GM23338 (cell line): Measurements from ENCODE around the gene FASTK. TPM values are rescaled to one million over a fixed set of nuclear protein-coding genes. Genes with fewer than 3 reads are reported as not detected.

ENCODE experiments used
- ATAC-seq: fragments of 200-7000 bp; cut with Tn5 transposase; 3 replicates; pipeline ENCODE4 v1.9.1; 2020
- DNase-seq: peaks from one replicate; pipeline ENCODE4 v3.0.0-alpha.2; 2015; ENCODE audit warnings: low spot score
- H2AFZ ChIP-seq: fragments of 200-600 bp; sonication (generic); 2 replicates; pipeline ENCODE4 v1.8.0; 2016; ENCODE audit warnings: antibody characterized with exemption, mild to moderate bottlenecking, moderate library complexity
- H3F3A ChIP-seq: fragments of 200-600 bp; sonication (generic); replicated peaks from 2 replicates; pipeline ENCODE4 v1.8.0; 2017; ENCODE audit warnings: antibody characterized with exemption, mixed run types, low read depth
- H3K27ac ChIP-seq: fragments of 200-600 bp; sonication (generic); 2 replicates; pipeline ENCODE4 v1.6.1; 2016; ENCODE audit warnings: low read depth
- H3K27me3 ChIP-seq: fragments of 200-600 bp; sonication (generic); 2 replicates; pipeline ENCODE4 v1.8.0; 2016; ENCODE audit warnings: mild to moderate bottlenecking, mixed run types, moderate library complexity; ENCODE audit not compliant: insufficient read depth
- H3K36me3 ChIP-seq: fragments of 200-600 bp; sonication (generic); 2 replicates; pipeline ENCODE4 v1.8.0; 2016; ENCODE audit warnings: mild to moderate bottlenecking; ENCODE audit not compliant: insufficient read depth
- H3K4me1 ChIP-seq: fragments of 200-600 bp; sonication (generic); 2 replicates; pipeline ENCODE4 v1.8.0; 2016; ENCODE audit warnings: mild to moderate bottlenecking, moderate library complexity; ENCODE audit not compliant: insufficient read depth
- H3K4me2 ChIP-seq: fragments of 200-600 bp; sonication (generic); 2 replicates; pipeline ENCODE4 v1.7.1; 2017; ENCODE audit warnings: mixed run types
- H3K4me3 ChIP-seq: fragments of 200-600 bp; sonication (generic); 2 replicates; pipeline ENCODE4 v1.6.1; 2016; ENCODE audit warnings: mixed run types
- H3K79me2 ChIP-seq: fragments of 200-600 bp; sonication (generic); replicated peaks from 2 replicates; pipeline ENCODE4 v1.8.0; 2017; ENCODE audit warnings: mild to moderate bottlenecking; ENCODE audit not compliant: insufficient read depth
- H3K9me2 ChIP-seq: fragments of 200-600 bp; sonication (generic); 2 replicates; pipeline ENCODE4 v1.8.0; 2017; ENCODE audit not compliant: insufficient read depth
- H4K20me1 ChIP-seq: fragments of 200-600 bp; sonication (generic); replicated peaks from 2 replicates; pipeline ENCODE4 v1.8.0; 2017; ENCODE audit warnings: mild to moderate bottlenecking; ENCODE audit not compliant: insufficient read depth
- H3K27ac Mint-ChIP-seq: 2 replicates; pipeline ENCODE4 v1.8.0; 2020; ENCODE audit warnings: inconsistent platforms, mild to moderate bottlenecking, moderate library complexity, mixed read lengths
- H3K27me3 Mint-ChIP-seq: 3 replicates; pipeline ENCODE4 v1.8.0; 2022; ENCODE audit warnings: low read depth, mild to moderate bottlenecking, moderate library complexity, mixed read lengths, inconsistent platforms; ENCODE audit not compliant: insufficient read depth, poor library complexity
- H3K36me3 Mint-ChIP-seq: 3 replicates; pipeline ENCODE4 v1.8.0; 2021; ENCODE audit warnings: low read depth, mild to moderate bottlenecking, inconsistent platforms, moderate library complexity, mixed read lengths
- H3K4me1 Mint-ChIP-seq: 3 replicates; pipeline ENCODE4 v1.8.0; 2020; ENCODE audit warnings: mild to moderate bottlenecking, inconsistent platforms, mixed read lengths
- H3K4me3 Mint-ChIP-seq: 3 replicates; pipeline ENCODE4 v1.8.0; 2021; ENCODE audit warnings: moderate library complexity, mild to moderate bottlenecking, inconsistent platforms, mixed read lengths
- H3K9me3 Mint-ChIP-seq: 3 replicates; pipeline ENCODE4 v1.8.0; 2020; ENCODE audit warnings: moderate library complexity, mild to moderate bottlenecking, inconsistent platforms, mixed read lengths
- CREB1 ChIP-seq: fragments of 250-450 bp; sonication (Bioruptor Pico); IDR thresholded peaks from 2 replicates; pipeline ENCODE4 v1.5.0; 2020; ENCODE audit warnings: low read depth, mild to moderate bottlenecking, moderate library complexity
- EZH2 ChIP-seq: fragments of 200-600 bp; sonication (generic); IDR thresholded peaks from one replicate; pipeline ENCODE4 v1.8.0; 2017; ENCODE audit warnings: antibody characterized with exemption, mild to moderate bottlenecking, low read depth; ENCODE audit not compliant: unreplicated experiment
- EZH2phosphoT487 ChIP-seq: fragments of 200-600 bp; sonication (generic); IDR thresholded peaks from one replicate; pipeline ENCODE4 v1.8.1; 2018; ENCODE audit warnings: antibody characterized with exemption; ENCODE audit not compliant: unreplicated experiment
- JUNB ChIP-seq: IDR thresholded peaks from one replicate; pipeline ENCODE4 v1.6.1; 2016; ENCODE audit warnings: antibody characterized with exemption; ENCODE audit not compliant: unreplicated experiment
- NANOG ChIP-seq: IDR thresholded peaks from 2 replicates; pipeline ENCODE4 v1.6.1; 2016; ENCODE audit warnings: antibody characterized with exemption, borderline replicate concordance
- POLR2AphosphoS5 ChIP-seq: IDR thresholded peaks from 2 replicates; pipeline ENCODE4 v1.6.1; 2016; ENCODE audit warnings: antibody characterized with exemption, low read depth
- STAT1 ChIP-seq: IDR thresholded peaks from one replicate; pipeline ENCODE4 v1.6.1; 2016; ENCODE audit warnings: antibody characterized with exemption; ENCODE audit not compliant: unreplicated experiment
- ZNF114 ChIP-seq: fragments of 250-450 bp; sonication (Bioruptor Pico); IDR thresholded peaks from 2 replicates; pipeline ENCODE4 v1.5.0; 2020; ENCODE audit warnings: mild to moderate bottlenecking, moderate library complexity
- ZNF331 ChIP-seq: fragments of 250-450 bp; sonication (Bioruptor Pico); IDR thresholded peaks from 2 replicates; pipeline ENCODE4 v1.5.0; 2020; ENCODE audit warnings: low read depth, mild to moderate bottlenecking, moderate library complexity
- polyA plus RNA-seq: library from polyadenylated mRNA; unstranded; fragments of >200 nt; fragmentation: Nextera tagmentation; extraction: Ambion mirVana; gene quantifications from 2 replicates; pipeline ENCODE4 v1.2.1, GENCODE V29; 2016
- total RNA-seq: library from RNA; depleted of rRNA; stranded (reverse); fragments of >200 nt; shearing (Covaris generic); gene quantifications from 2 replicates; pipeline ENCODE4 v1.2.3, GENCODE V29; 2014
- TF ChIP-seq, protein P1 (sequence below): fragments of 250-450 bp; sonication (Bioruptor Pico); IDR thresholded peaks from 2 replicates; pipeline ENCODE4 v1.5.0; 2020; ENCODE audit warnings: mild to moderate bottlenecking, moderate library complexity
- TF ChIP-seq, protein P2 (sequence below): IDR thresholded peaks from 2 replicates; pipeline ENCODE4 v1.6.1; 2016; ENCODE audit warnings: antibody characterized with exemption
- TF ChIP-seq, protein P3 (sequence below): IDR thresholded peaks from one replicate; pipeline ENCODE4 v1.6.1; 2018; ENCODE audit warnings: antibody characterized with exemption; ENCODE audit not compliant: unreplicated experiment
- TF ChIP-seq, protein P4 (sequence below), 2 experiments: fragments of 200-600 bp in 1 of 2; sonication (generic) in 1 of 2; conservative IDR thresholded peaks; 2 replicates each; pipeline versions ENCODE4 v1.5.1 to v1.6.1; 2016 to 2017; ENCODE audit warnings: antibody characterized with exemption in 2 of 2, low read depth in 2 of 2, mild to moderate bottlenecking in 2 of 2, moderate library complexity in 1 of 2

FASTK gene
- total and polyA plus RNA-seq, 2 experiments from 2014 or later: 37.4 to 57.4 TPM

DNA sequence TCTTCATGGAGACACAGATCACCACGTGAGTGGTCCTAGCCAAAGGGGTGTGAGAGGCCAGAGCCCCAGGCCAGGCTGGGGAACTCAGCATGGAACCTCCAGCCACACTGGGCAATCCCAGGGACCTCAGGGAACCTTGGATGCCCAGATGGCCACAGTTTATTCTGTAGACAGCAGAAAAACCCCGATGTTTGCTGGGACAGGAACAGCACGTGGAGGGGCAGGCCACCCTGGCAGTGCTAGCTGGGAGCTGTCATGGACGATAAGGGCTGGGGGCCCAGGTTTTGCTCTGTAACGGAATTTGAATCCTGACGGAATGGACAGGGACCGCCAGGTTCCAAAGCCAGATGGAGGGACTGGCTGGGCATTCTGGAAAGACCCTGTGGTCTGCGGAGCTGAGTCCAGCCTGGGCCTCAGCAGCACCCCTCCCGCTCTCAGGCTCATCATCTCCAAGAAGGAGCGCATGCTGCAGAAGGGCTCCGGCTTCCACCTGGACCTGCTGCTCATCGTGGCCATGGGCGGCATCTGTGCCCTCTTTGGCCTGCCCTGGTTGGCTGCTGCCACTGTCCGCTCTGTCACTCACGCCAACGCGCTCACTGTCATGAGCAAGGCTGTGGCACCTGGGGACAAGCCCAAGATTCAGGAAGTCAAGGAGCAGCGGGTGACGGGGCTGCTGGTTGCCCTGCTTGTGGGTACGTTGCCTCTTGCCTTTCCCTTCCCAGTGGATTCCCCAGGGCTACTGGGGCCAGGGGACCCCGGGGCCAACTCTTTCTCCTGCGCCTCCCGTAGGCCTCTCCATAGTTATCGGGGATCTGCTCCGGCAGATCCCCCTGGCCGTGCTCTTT is 5.6 kb downstream of the FASTK start:
- no peak overlapping the region for H3K4me3 ChIP-seq
- peaks cover 25% of the 10 kb centered on the region for H3K4me1 ChIP-seq
- TF ChIP-seq JUNB: no peak
- TF ChIP-seq, protein P1, sequence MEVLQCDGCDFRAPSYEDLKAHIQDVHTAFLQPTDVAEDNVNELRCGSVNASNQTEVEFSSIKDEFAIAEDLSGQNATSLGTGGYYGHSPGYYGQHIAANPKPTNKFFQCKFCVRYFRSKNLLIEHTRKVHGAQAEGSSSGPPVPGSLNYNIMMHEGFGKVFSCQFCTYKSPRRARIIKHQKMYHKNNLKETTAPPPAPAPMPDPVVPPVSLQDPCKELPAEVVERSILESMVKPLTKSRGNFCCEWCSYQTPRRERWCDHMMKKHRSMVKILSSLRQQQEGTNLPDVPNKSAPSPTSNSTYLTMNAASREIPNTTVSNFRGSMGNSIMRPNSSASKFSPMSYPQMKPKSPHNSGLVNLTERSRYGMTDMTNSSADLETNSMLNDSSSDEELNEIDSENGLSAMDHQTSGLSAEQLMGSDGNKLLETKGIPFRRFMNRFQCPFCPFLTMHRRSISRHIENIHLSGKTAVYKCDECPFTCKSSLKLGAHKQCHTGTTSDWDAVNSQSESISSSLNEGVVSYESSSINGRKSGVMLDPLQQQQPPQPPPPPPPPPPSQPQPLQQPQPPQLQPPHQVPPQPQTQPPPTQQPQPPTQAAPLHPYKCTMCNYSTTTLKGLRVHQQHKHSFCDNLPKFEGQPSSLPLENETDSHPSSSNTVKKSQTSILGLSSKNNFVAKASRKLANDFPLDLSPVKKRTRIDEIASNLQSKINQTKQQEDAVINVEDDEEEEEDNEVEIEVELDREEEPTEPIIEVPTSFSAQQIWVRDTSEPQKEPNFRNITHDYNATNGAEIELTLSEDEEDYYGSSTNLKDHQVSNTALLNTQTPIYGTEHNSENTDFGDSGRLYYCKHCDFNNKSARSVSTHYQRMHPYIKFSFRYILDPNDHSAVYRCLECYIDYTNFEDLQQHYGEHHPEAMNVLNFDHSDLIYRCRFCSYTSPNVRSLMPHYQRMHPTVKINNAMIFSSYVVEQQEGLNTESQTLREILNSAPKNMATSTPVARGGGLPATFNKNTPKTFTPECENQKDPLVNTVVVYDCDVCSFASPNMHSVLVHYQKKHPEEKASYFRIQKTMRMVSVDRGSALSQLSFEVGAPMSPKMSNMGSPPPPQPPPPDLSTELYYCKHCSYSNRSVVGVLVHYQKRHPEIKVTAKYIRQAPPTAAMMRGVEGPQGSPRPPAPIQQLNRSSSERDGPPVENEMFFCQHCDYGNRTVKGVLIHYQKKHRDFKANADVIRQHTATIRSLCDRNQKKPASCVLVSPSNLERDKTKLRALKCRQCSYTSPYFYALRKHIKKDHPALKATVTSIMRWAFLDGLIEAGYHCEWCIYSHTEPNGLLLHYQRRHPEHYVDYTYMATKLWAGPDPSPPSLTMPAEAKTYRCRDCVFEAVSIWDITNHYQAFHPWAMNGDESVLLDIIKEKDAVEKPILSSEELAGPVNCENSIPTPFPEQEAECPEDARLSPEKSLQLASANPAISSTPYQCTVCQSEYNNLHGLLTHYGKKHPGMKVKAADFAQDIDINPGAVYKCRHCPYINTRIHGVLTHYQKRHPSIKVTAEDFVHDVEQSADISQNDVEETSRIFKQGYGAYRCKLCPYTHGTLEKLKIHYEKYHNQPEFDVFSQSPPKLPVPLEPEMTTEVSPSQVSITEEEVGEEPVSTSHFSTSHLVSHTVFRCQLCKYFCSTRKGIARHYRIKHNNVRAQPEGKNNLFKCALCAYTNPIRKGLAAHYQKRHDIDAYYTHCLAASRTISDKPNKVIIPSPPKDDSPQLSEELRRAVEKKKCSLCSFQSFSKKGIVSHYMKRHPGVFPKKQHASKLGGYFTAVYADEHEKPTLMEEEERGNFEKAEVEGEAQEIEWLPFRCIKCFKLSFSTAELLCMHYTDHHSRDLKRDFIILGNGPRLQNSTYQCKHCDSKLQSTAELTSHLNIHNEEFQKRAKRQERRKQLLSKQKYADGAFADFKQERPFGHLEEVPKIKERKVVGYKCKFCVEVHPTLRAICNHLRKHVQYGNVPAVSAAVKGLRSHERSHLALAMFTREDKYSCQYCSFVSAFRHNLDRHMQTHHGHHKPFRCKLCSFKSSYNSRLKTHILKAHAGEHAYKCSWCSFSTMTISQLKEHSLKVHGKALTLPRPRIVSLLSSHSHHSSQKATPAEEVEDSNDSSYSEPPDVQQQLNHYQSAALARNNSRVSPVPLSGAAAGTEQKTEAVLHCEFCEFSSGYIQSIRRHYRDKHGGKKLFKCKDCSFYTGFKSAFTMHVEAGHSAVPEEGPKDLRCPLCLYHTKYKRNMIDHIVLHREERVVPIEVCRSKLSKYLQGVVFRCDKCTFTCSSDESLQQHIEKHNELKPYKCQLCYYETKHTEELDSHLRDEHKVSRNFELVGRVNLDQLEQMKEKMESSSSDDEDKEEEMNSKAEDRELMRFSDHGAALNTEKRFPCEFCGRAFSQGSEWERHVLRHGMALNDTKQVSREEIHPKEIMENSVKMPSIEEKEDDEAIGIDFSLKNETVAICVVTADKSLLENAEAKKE (CRISPR knock-in tag): no peak
- TF ChIP-seq, protein P2, sequence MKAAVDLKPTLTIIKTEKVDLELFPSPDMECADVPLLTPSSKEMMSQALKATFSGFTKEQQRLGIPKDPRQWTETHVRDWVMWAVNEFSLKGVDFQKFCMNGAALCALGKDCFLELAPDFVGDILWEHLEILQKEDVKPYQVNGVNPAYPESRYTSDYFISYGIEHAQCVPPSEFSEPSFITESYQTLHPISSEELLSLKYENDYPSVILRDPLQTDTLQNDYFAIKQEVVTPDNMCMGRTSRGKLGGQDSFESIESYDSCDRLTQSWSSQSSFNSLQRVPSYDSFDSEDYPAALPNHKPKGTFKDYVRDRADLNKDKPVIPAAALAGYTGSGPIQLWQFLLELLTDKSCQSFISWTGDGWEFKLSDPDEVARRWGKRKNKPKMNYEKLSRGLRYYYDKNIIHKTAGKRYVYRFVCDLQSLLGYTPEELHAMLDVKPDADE: no peak
- no peak for TF ChIP-seq CREB1 (CRISPR knock-in tag)
- TF ChIP-seq STAT1: no peak
- TF ChIP-seq, protein P3, sequence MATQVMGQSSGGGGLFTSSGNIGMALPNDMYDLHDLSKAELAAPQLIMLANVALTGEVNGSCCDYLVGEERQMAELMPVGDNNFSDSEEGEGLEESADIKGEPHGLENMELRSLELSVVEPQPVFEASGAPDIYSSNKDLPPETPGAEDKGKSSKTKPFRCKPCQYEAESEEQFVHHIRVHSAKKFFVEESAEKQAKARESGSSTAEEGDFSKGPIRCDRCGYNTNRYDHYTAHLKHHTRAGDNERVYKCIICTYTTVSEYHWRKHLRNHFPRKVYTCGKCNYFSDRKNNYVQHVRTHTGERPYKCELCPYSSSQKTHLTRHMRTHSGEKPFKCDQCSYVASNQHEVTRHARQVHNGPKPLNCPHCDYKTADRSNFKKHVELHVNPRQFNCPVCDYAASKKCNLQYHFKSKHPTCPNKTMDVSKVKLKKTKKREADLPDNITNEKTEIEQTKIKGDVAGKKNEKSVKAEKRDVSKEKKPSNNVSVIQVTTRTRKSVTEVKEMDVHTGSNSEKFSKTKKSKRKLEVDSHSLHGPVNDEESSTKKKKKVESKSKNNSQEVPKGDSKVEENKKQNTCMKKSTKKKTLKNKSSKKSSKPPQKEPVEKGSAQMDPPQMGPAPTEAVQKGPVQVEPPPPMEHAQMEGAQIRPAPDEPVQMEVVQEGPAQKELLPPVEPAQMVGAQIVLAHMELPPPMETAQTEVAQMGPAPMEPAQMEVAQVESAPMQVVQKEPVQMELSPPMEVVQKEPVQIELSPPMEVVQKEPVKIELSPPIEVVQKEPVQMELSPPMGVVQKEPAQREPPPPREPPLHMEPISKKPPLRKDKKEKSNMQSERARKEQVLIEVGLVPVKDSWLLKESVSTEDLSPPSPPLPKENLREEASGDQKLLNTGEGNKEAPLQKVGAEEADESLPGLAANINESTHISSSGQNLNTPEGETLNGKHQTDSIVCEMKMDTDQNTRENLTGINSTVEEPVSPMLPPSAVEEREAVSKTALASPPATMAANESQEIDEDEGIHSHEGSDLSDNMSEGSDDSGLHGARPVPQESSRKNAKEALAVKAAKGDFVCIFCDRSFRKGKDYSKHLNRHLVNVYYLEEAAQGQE: no peak
- no peak for TF ChIP-seq POLR2AphosphoS5
- no peak for TF ChIP-seq EZH2phosphoT487
- TF ChIP-seq EZH2: no peak
- TF ChIP-seq, protein P4, sequence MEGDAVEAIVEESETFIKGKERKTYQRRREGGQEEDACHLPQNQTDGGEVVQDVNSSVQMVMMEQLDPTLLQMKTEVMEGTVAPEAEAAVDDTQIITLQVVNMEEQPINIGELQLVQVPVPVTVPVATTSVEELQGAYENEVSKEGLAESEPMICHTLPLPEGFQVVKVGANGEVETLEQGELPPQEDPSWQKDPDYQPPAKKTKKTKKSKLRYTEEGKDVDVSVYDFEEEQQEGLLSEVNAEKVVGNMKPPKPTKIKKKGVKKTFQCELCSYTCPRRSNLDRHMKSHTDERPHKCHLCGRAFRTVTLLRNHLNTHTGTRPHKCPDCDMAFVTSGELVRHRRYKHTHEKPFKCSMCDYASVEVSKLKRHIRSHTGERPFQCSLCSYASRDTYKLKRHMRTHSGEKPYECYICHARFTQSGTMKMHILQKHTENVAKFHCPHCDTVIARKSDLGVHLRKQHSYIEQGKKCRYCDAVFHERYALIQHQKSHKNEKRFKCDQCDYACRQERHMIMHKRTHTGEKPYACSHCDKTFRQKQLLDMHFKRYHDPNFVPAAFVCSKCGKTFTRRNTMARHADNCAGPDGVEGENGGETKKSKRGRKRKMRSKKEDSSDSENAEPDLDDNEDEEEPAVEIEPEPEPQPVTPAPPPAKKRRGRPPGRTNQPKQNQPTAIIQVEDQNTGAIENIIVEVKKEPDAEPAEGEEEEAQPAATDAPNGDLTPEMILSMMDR (conservative IDR thresholded peaks at IDR 0.05; ENCODE audit: low read depth in 2 of 2): no peak
- no peak for TF ChIP-seq ZNF331 (CRISPR knock-in tag)
- no peak for TF ChIP-seq ZNF114
- no peak for TF ChIP-seq NANOG
- peaks cover 12% of the 10 kb centered on the region for H4K20me1 ChIP-seq
- no peaks in the 10 kb centered on the region for H3K9me2 ChIP-seq
- 0 out of 2 replicates have a peak, but pooled peaks cover 15% of the 10 kb centered on the region for H3F3A ChIP-seq
- ATAC-seq: no peak
- peaks cover 28% of the 10 kb centered on the region for H3K4me1 Mint-ChIP-seq
- no peak overlapping the region for H3K27ac Mint-ChIP-seq
- peaks cover 26% of the 10 kb centered on the region for H3K27me3 Mint-ChIP-seq
- peaks cover 5% of the 10 kb centered on the region; the same call in 1 of the 2 replicates for H3K36me3 ChIP-seq
- H3K79me2 ChIP-seq: peaks cover 3% of the 10 kb centered on the region; the same call in 1 of the 2 replicates
- DNase-seq: no peak
- H3K4me2 ChIP-seq: no peak overlapping the region
- no peak overlapping the region; the same call in 2 of the 3 replicates for H3K4me3 Mint-ChIP-seq
- H3K27ac ChIP-seq: no peak overlapping the region
- peaks cover 49% of the 10 kb centered on the region for H3K36me3 Mint-ChIP-seq
- H2AFZ ChIP-seq: no peak overlapping the region
- no peaks in the 10 kb centered on the region for H3K27me3 ChIP-seq
- H3K9me3 Mint-ChIP-seq: peaks cover 2% of the 10 kb centered on the region; the same call in 1 of the 3 replicates
